MM.1S (cell line): ENCODE data around the gene NUP153.

Source experiments
- EZH2 ChIP-seq: fragments of 300-600 bp; sonication (generic); optimal IDR thresholded peaks from 2 replicates; pipeline ENCODE3; 2017; ENCODE audit warnings: low read depth, mild to moderate bottlenecking, antibody characterized with exemption, low read length, mixed read lengths
- TF ChIP-seq, protein P1 (sequence below): fragments of 300-600 bp; sonication (generic); IDR thresholded peaks from 2 replicates; pipeline ENCODE4 v1.5.1; 2016; ENCODE audit warnings: antibody characterized with exemption, low read length, mixed read lengths

GRCh38 chr6:17729223-17730077, 22.7 kb upstream of the NUP153 start:
- TF ChIP-seq, protein P1, sequence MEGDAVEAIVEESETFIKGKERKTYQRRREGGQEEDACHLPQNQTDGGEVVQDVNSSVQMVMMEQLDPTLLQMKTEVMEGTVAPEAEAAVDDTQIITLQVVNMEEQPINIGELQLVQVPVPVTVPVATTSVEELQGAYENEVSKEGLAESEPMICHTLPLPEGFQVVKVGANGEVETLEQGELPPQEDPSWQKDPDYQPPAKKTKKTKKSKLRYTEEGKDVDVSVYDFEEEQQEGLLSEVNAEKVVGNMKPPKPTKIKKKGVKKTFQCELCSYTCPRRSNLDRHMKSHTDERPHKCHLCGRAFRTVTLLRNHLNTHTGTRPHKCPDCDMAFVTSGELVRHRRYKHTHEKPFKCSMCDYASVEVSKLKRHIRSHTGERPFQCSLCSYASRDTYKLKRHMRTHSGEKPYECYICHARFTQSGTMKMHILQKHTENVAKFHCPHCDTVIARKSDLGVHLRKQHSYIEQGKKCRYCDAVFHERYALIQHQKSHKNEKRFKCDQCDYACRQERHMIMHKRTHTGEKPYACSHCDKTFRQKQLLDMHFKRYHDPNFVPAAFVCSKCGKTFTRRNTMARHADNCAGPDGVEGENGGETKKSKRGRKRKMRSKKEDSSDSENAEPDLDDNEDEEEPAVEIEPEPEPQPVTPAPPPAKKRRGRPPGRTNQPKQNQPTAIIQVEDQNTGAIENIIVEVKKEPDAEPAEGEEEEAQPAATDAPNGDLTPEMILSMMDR: no peak
- TF ChIP-seq EZH2: no peak
